Stimulated activated CD4-positive, alpha-beta T cell treated with anti-CD3 and anti-CD28 coated beads, Interleukin-2, amount 100 ng/mL, for 48 hours (primary cell): ENCODE measurements around the gene TNFRSF8.
"Not testable (repeated sequence)": the region's sequence is repeated elsewhere in the genome, so short reads cannot be mapped to it uniquely, and the experiment has no call there.

ENCODE experiments used
- DNase-seq, 2 donors: peaks; one replicate each; pipeline ENCODE4 v3.0.0-alpha.2; 2020

TNFRSF8 gene

DNA sequence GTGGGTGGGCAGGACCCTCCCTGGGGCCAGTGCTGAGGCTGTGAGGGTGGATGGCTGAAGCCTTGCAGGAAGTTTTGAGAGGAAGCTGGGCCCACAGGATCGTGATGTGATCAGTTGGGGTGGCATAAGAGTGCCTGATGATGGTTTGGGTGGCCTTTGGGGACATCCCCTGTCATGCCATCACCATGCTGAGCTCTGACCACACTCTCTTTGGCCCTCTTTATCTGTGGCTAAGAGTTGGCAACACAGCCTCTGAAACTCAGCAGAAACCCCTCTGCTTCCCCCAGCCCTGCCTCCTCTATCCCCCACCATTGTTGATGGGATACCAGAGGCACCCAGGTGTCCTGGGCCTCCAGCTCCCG is 24.0 kb upstream of the TNFRSF8 start:
- DNase-seq: no peak

GRCh38 chr1:12039824-12040456 is 23.2 kb upstream of the TNFRSF8 start:
- DNase-seq: not testable (repeated sequence)

- no peak for DNase-seq
Observed at GRCh38 chr1:12040457-12041051, 22.5 kb upstream of the TNFRSF8 start.

- DNase-seq: not testable (repeated sequence)
Observed at GRCh38 chr1:12044187-12044877, 18.8 kb upstream of the TNFRSF8 start.

GRCh38 chr1:12046749-12047119 is 16.4 kb upstream of the TNFRSF8 start:
- no peak for DNase-seq

GRCh38 chr1:12047120-12047876 is 15.8 kb upstream of the TNFRSF8 start:
- peak; percentile 57 to 62 for DNase-seq

- no peak for DNase-seq
Observed at GRCh38 chr1:12048372-12048771, 14.7 kb upstream of the TNFRSF8 start.

- DNase-seq: no peak
Observed at GRCh38 chr1:12049616-12050015, 13.5 kb upstream of the TNFRSF8 start.

DNA sequence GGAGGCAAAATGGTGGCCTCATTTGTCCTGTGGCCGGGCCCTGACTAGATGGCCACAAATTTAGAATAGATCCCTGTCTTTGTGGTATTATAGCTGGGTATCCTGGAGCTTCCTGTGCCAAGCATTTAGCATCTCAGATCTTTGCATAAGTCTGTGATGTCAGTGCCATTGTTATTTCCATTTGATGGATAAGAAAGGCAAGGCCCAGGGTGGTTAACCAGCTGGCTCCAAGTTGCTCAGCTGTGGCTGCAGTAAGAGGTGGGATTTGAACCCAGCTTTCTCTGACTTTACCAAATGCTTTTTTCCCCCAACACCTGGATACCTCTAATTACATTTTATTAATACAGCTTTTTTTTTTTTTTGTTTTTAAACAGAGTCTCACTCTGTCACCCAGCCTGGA is 11.7 kb upstream of the TNFRSF8 start:
- no peak for DNase-seq

- DNase-seq: no peak
Observed at GRCh38 chr1:12052008-12052573, 11.0 kb upstream of the TNFRSF8 start.

DNA sequence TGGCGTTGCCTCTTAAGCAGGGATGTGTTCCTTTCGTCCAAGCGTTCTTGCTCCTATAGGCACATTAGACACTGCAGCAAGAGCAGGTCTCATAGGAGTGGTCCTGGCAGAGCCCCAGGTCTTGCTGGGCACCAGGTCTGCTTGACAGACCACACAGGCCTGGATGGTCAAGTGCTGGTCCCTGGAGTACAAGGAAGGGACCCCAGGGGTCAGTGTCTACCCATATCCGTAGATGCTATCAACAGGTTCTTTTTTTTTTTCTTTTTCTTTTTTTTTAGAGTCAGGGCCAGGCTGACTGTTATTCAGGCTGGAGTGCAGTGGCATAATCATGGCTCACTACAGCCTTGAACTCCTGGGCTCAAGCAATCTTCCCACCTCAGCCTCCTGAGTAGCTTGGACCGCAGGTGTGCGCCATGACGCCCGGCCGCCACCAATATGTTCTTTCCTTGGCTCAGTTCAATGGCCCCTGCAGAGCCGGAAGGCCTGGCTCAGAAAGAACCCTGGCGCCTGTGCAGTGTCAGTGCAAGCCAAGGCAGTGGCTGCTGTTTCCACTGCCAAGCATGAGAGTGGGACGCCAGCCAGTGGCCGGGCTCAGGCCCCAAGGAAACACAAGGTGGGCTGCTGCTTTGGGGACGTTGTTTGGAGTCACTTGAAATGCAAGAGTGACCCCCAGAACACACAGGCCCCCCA is 10.0 kb upstream of the TNFRSF8 start:
- no peak for DNase-seq

- DNase-seq: no peak
Observed at GRCh38 chr1:12053752-12054548, 9.2 kb upstream of the TNFRSF8 start.

DNA sequence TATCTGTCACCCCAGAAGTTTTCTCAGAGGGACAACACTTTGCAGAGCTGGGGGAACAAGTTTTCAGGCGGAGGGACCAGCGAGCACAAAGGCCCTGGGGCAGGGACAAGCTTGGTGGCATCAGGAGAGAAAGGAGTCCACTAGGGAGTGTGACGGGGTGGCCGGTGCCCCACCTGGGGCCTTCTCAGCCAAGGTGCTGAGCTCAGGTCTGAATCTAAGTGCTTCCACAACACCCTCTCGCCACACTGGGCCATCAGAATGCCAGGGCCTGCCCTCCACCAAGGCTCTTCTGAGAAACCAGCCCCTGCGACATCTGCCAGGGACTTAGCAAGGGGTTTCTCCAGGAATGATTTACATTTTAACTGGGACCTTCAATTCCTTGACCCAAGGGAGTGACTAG is 7.8 kb upstream of the TNFRSF8 start:
- DNase-seq: no peak

DNA sequence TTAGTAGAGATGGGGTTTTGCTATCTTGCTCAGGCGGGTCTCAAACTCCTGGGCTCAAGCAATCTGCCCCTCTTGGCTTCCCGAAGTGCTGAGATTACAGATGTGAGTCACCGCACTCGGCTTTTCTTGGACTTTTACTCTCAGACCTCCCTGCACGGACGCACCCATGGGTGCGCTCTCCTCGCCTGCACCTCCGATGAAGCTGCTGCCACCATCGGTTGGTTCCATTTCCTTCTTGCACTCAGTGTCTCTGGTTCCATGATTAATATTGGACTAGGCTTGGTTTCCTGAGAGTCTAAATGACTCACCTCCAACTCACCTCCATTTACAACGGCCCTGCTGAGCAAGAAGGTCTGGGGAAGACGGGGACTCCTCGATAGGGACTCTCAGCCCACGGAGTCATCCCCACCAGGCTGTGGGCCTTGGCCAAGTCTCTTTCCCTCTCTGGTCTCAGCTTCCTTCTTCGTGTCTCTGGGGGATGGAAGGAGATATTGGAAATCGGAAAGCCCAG is 6.7 kb upstream of the TNFRSF8 start:
- no peak for DNase-seq

GRCh38 chr1:12057382-12057781 is 5.7 kb upstream of the TNFRSF8 start:
- DNase-seq: peak in 1 of 2 donors; percentile 42

GRCh38 chr1:12057940-12058687 is 5.0 kb upstream of the TNFRSF8 start:
- DNase-seq: no peak

- DNase-seq: no peak
Observed at GRCh38 chr1:12059226-12059625, 3.9 kb upstream of the TNFRSF8 start.

DNA sequence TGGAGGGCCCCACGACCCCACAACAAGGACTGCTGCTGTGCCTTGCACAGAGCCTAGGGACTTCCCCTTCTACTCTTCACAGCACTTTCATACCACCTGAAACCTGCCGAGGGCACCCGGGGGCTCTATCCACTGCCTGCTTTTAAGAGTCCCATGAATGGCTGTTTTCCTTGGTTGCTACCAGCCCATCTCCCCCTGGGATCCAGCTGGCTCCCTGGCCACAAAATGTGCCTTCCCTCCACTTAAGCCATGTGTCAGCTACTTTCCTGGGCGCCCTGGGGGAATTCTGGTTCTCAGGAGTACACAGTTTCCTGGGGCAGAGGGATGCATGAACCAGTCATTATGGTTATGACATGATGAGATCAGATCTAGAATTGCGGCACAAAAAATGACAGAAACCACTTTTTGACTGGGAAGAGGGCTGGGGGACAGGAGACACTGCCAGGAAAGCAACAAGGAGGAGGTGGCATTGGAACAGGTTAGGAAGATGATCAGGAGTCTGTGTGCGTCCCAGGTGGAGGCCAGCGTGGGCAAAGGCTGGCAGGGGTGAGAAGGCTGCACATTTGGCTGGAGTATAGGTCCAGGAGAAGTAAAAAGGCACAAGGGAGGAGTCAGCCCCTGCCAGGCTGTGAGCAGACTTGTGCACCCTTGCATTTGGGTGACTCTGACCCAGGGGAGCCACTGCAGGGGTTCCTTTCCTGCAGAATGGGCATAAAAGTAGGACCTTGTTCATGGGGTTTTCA is 3.2 kb upstream of the TNFRSF8 start:
- peak in 1 of 2 donors; percentile 36 for DNase-seq

DNA sequence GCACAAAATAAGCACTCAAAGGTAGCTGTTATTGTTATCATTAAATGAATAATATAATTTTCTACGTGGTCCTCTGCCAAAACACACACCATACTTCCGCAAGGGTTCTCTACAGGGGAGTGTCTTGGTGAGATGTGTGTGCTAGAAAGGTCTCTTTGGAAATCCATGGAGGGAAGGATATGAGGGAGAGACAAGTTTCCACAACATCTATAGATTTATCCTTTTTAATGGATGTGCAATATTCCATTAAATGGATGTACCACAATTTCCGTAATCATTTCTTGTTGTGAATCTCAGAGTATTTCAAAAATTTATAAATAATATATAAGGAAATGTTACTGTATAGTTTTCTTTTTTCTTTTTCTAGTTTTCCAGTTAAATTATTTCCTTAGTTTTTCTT is 2.6 kb upstream of the TNFRSF8 start:
- no peak for DNase-seq
